ENCODE measurements around the gene LRMDA.

GRCh38 chr10:76420725-76421124 is 989.3 kb downstream of the LRMDA start:
- TF ChIP-seq CTCF (IDR thresholded peaks at IDR 0.05), result no peak
- no peak for TF ChIP-seq POLR2A (IDR thresholded peaks at IDR 0.05)

Measured in body of pancreas (tissue), 4 donors.